RKO (cell line): ENCODE results near the gene SECISBP2.
"Not testable (repeated sequence)": the region's sequence is repeated elsewhere in the genome, so short reads cannot be mapped to it uniquely, and the experiment has no call there.

ENCODE experiments used
- DNase-seq: peaks from one replicate; pipeline ENCODE4 v3.0.0-alpha.2; 2016; ENCODE audit warnings: low spot score

Gene SECISBP2

GRCh38 chr9:89310475-89311345, 7.6 kb upstream of the SECISBP2 start, which contains the start of gene CKS2:
CKS2 (plus strand) TSS chr9:89311195; CDS start chr9:89311293, 98 bp downstream.
- DNase-seq: peak; percentile 100

GRCh38 chr9:89311346-89312221, 6.7 kb upstream of the SECISBP2 start:
- peak; percentile 53 for DNase-seq

- peak; percentile 78 for DNase-seq
Observed at GRCh38 chr9:89312222-89312571, 6.1 kb upstream of the SECISBP2 start.

- peak; percentile 86 for DNase-seq
Observed at GRCh38 chr9:89313842-89314241, 4.5 kb upstream of the SECISBP2 start.

GRCh38 chr9:89314955-89315354, 3.3 kb upstream of the SECISBP2 start:
- DNase-seq: peak; percentile 40

GRCh38 chr9:89315482-89315881, 2.8 kb upstream of the SECISBP2 start:
- peak; percentile 31 for DNase-seq

GRCh38 chr9:89317282-89317681, 1.0 kb upstream of the SECISBP2 start:
- peak; percentile 53 for DNase-seq

- DNase-seq: peak; percentile 40
Observed at GRCh38 chr9:89319015-89319905, 960 bp downstream of the SECISBP2 start.

- no peak for DNase-seq
Observed at GRCh38 chr9:89323390-89323789, 5.1 kb downstream of the SECISBP2 start.

- no peak for DNase-seq
Observed at GRCh38 chr9:89325733-89326132, 7.4 kb downstream of the SECISBP2 start.

GRCh38 chr9:89328064-89328463, 9.8 kb downstream of the SECISBP2 start:
- no peak for DNase-seq

GRCh38 chr9:89329917-89330316, 11.6 kb downstream of the SECISBP2 start:
- DNase-seq: no peak

GRCh38 chr9:89330513-89330912, 12.2 kb downstream of the SECISBP2 start:
- no peak for DNase-seq

- DNase-seq: no peak
Observed at GRCh38 chr9:89339807-89340206, 21.5 kb downstream of the SECISBP2 start.

- DNase-seq: no peak
Observed at GRCh38 chr9:89340332-89340731, 22.0 kb downstream of the SECISBP2 start.

GRCh38 chr9:89342213-89342612, 23.9 kb downstream of the SECISBP2 start:
- no peak for DNase-seq

- peak; percentile 61 for DNase-seq
Observed at GRCh38 chr9:89342948-89343347, 24.6 kb downstream of the SECISBP2 start.

GRCh38 chr9:89343812-89344211, 25.5 kb downstream of the SECISBP2 start:
- DNase-seq: not testable (repeated sequence)

GRCh38 chr9:89345476-89345875, 27.2 kb downstream of the SECISBP2 start:
- no peak for DNase-seq

- DNase-seq: no peak
Observed at GRCh38 chr9:89346696-89347095, 28.4 kb downstream of the SECISBP2 start.

- no peak for DNase-seq
Observed at GRCh38 chr9:89347651-89348050, 29.4 kb downstream of the SECISBP2 start.

- no peak for DNase-seq
Observed at GRCh38 chr9:89349607-89350006, 31.3 kb downstream of the SECISBP2 start.
